Esophagus muscularis mucosa (tissue), 4 donors: Measurements from ENCODE around the gene KLHDC4. TPM values are rescaled to one million over a fixed set of nuclear protein-coding genes. Genes with fewer than 3 reads are reported as not detected.

ENCODE experiments used
- DNase-seq: peaks from one replicate; pipeline ENCODE4 v3.0.0-alpha.2; 2017; ENCODE audit errors: extremely low spot score
- H3K27ac ChIP-seq, 4 donors: fragments of 200-600 bp; sonication (generic); replicated peaks in 1 of 4; 1 replicate in 3 of 4; 2 replicates in 1 of 4; pipeline ENCODE4 v1.5.1; 2016 to 2019; ENCODE audit warnings: mild to moderate bottlenecking in 1 of 4
- H3K27me3 ChIP-seq, 4 donors: fragments of 200-600 bp; sonication (generic); one replicate each; pipeline versions ENCODE4 v1.5.1 to v1.6.0; 2016 to 2019
- H3K36me3 ChIP-seq, 4 donors: fragments of 200-600 bp; sonication (generic); one replicate each; pipeline ENCODE4 v1.5.1; 2016 to 2019
- H3K4me1 ChIP-seq, 4 donors: fragments of 200-600 bp; sonication (generic); one replicate each; pipeline ENCODE4 v1.5.1; 2016 to 2019
- H3K4me3 ChIP-seq, 4 donors: fragments of 200-600 bp; sonication (generic); 1 replicate in 2 of 4; 2 replicates in 2 of 4; pipeline ENCODE4 v1.5.1; 2016 to 2019; ENCODE audit warnings: mild to moderate bottlenecking in 4 of 4, moderate library complexity in 1 of 4
- H3K9me3 ChIP-seq, 4 donors: fragments of 200-600 bp; sonication (generic); 1 replicate in 3 of 4; 2 replicates in 1 of 4; pipeline ENCODE4 v1.5.1; 2016 to 2019
- CTCF ChIP-seq, 3 experiments: fragments of 200-600 bp in 2 of 3; fragments of 450-650 bp in 1 of 3; sonication (generic) in 2 of 3; IDR thresholded peaks; one replicate each; pipeline ENCODE4 v1.5.1; 2017 to 2019; ENCODE audit warnings: antibody characterized with exemption in 3 of 3, mild to moderate bottlenecking in 2 of 3, moderate library complexity in 1 of 3
- EP300 ChIP-seq: sonication (generic); formaldehyde crosslinking; IDR thresholded peaks from one replicate; pipeline ENCODE4 v1.6.1; 2017; ENCODE audit warnings: antibody characterized with exemption
- POLR2A ChIP-seq: fragments of 450-650 bp; IDR thresholded peaks from one replicate; pipeline ENCODE4 v1.6.1; 2017; ENCODE audit warnings: antibody characterized with exemption, moderate library complexity, mild to moderate bottlenecking, low read depth
- POLR2AphosphoS5 ChIP-seq, 2 donors: sonication (generic); formaldehyde crosslinking; IDR thresholded peaks; one replicate each; pipeline ENCODE4 v1.6.1; 2017; ENCODE audit warnings: antibody characterized with exemption in 2 of 2
- WGBS: methylation state at CpG from one replicate; pipeline ENCODE4 v1.1.5; 2018; 5-methylcytosine and 5-hydroxymethylcytosine counted together
- intact Hi-C: fragments of 100-400 bp; cut with DNase I; formaldehyde crosslinking; loops from one replicate; pipeline ENCODE4 v1.15.1; 2023
- total RNA-seq, 4 donors: library from RNA; depleted of rRNA; stranded (reverse); fragments of >200 nt; gene quantifications; one replicate each; pipeline versions ENCODE4 v1.1.0 to v1.2.1, GENCODE V29; 2016

KLHDC4 gene
- total RNA-seq, 4 donors from 2014 or later, result 22.2 to 41.5 (median 31.4) TPM

GRCh38 chr16:87707097-87707496 is 58.7 kb downstream of the KLHDC4 start:
- Histone ChIP-seq H3K27ac (no peak overlapping the region), H3K4me3 (no peak overlapping the region), H3K4me1 (peaks cover 0 to 12% (median 6%) of the 10 kb centered on the region in 4 donors), H3K36me3 (peaks cover 36 to 90% (median 73%) of the 10 kb centered on the region in 4 donors), H3K9me3 (no peaks in the 10 kb centered on the region), H3K27me3 (no peaks in the 10 kb centered on the region)
- intact Hi-C loops, result no loop called here
- TF ChIP-seq POLR2A, result no peak
- TF ChIP-seq CTCF (IDR thresholded peaks at IDR 0.05), result no peak
- TF ChIP-seq EP300, result no peak
- no peak for TF ChIP-seq POLR2AphosphoS5 (IDR thresholded peaks at IDR 0.05)
- 80% methylated on average over 9 of the region's 17 CpGs for WGBS
- no peak for DNase-seq

- intact Hi-C loops, result no loop called here
- H3K4me1 ChIP-seq, result peaks cover 0 to 12% (median 8%) of the 10 kb centered on the region in 4 donors
- no peaks in the 10 kb centered on the region for H3K27me3 ChIP-seq
- H3K36me3 ChIP-seq, result peaks cover 36 to 90% (median 75%) of the 10 kb centered on the region in 4 donors
- WGBS, result 71% methylated on average over 16 of the region's 28 CpGs
- TF ChIP-seq POLR2A, result no peak
- no peak for DNase-seq
- H3K4me3 ChIP-seq, result no peak overlapping the region
- no peaks in the 10 kb centered on the region for H3K9me3 ChIP-seq
- H3K27ac ChIP-seq, result no peak overlapping the region
Observed at GRCh38 chr16:87706278-87707000, 59.3 kb downstream of the KLHDC4 start.

GRCh38 chr16:87705771-87706277 is 60.0 kb downstream of the KLHDC4 start:
- Histone ChIP-seq H3K4me1 (peaks cover 0 to 12% (median 8%) of the 10 kb centered on the region in 4 donors), H3K36me3 (peaks cover 32 to 90% (median 70%) of the 10 kb centered on the region in 4 donors), H3K4me3 (no peak overlapping the region), H3K27ac (no peak overlapping the region), H3K27me3 (no peaks in the 10 kb centered on the region), H3K9me3 (no peaks in the 10 kb centered on the region)
- WGBS, result 75% methylated on average over 12 of the region's 31 CpGs
- TF ChIP-seq POLR2A (no peak), POLR2AphosphoS5 (IDR thresholded peaks at IDR 0.05) (no peak)
- no peak for DNase-seq
- intact Hi-C loops, result no loop called here

GRCh38 chr16:87704754-87705353 is 60.9 kb downstream of the KLHDC4 start:
- TF ChIP-seq CTCF (IDR thresholded peaks at IDR 0.05), result no peak
- TF ChIP-seq POLR2A, result no peak
- no peak for TF ChIP-seq POLR2AphosphoS5 (IDR thresholded peaks at IDR 0.05)
- TF ChIP-seq EP300, result no peak
- Histone ChIP-seq H3K36me3 (peaks cover 24 to 88% (median 64%) of the 10 kb centered on the region in 4 donors), H3K4me1 (peaks cover 0 to 12% (median 8%) of the 10 kb centered on the region in 4 donors), H3K4me3 (no peak overlapping the region), H3K9me3 (no peaks in the 10 kb centered on the region), H3K27me3 (no peaks in the 10 kb centered on the region), H3K27ac (no peak overlapping the region)
- 95% methylated on average over 25 of the region's 34 CpGs for WGBS
- no peak for DNase-seq
- intact Hi-C loops, result no loop called here

- peaks cover 0 to 12% (median 8%) of the 10 kb centered on the region in 4 donors for H3K4me1 ChIP-seq
- intact Hi-C loops, result no loop called here
- TF ChIP-seq POLR2AphosphoS5 (IDR thresholded peaks at IDR 0.05) (no peak), POLR2A (no peak), EP300 (no peak), CTCF (IDR thresholded peaks at IDR 0.05) (no peak)
Observed at GRCh38 chr16:87703835-87704375, 61.9 kb downstream of the KLHDC4 start.

More at GRCh38 chr16:87703835-87704375, 61.9 kb downstream of the KLHDC4 start:
- DNase-seq, result no peak
- Histone ChIP-seq H3K4me3 (no peak overlapping the region), H3K9me3 (no peaks in the 10 kb centered on the region), H3K27me3 (no peaks in the 10 kb centered on the region), H3K36me3 (peaks cover 16 to 87% (median 60%) of the 10 kb centered on the region in 4 donors), H3K27ac (no peak overlapping the region)
- WGBS, result 85% methylated on average over 25 of the region's 29 CpGs
